Measurements from ENCODE around the gene BRD8.
"Not testable (repeated sequence)": the region's sequence is repeated elsewhere in the genome, so short reads cannot be mapped to it uniquely, and the experiment has no call there.

The BRD8 gene

GRCh38 chr5:138178516-138179276 is at the start of gene BRD8, which contains the start of gene KIF20A:
Gene BRD8 (minus strand): TSS chr5:138178630. CDS start chr5:138178614, 16 bp downstream.
Gene KIF20A (plus strand): TSS chr5:138179112. CDS start chr5:138179681, 569 bp downstream.
- DNase-seq: peak; percentile 86 to 87

GRCh38 chr5:138226910-138227309 is 48.5 kb upstream of the BRD8 start:
- no peak for DNase-seq

GRCh38 chr5:138224712-138225111 is 46.3 kb upstream of the BRD8 start:
- DNase-seq: no peak

GRCh38 chr5:138223532-138223931 is 45.1 kb upstream of the BRD8 start:
- no peak for DNase-seq

- no peak for DNase-seq
Measured at GRCh38 chr5:138216799-138217198, 38.4 kb upstream of the BRD8 start.

- DNase-seq: peak; percentile 87 to 90
Measured at GRCh38 chr5:138213161-138214029, 35.0 kb upstream of the BRD8 start, which contains the start of gene CDC23. Gene CDC23 (minus strand): TSS chr5:138213323. CDS start chr5:138213312, 11 bp downstream.

GRCh38 chr5:138212828-138213160 is 34.4 kb upstream of the BRD8 start:
- DNase-seq: no peak

GRCh38 chr5:138210985-138211384 is 32.6 kb upstream of the BRD8 start:
- DNase-seq: no peak

- DNase-seq: not testable (repeated sequence)
Measured at GRCh38 chr5:138193859-138194258, 15.4 kb upstream of the BRD8 start.

GRCh38 chr5:138192826-138193225 is 14.4 kb upstream of the BRD8 start:
- DNase-seq: no peak

- no peak for DNase-seq
Measured at GRCh38 chr5:138188626-138189025, 10.2 kb upstream of the BRD8 start.

GRCh38 chr5:138186002-138186447 is 7.6 kb upstream of the BRD8 start:
- DNase-seq: no peak

GRCh38 chr5:138182808-138183207 is 4.4 kb upstream of the BRD8 start:
- no peak for DNase-seq

- DNase-seq: no peak
Measured at GRCh38 chr5:138180841-138181240, 2.4 kb upstream of the BRD8 start.

GRCh38 chr5:138180183-138180782 is 1.9 kb upstream of the BRD8 start:
- no peak for DNase-seq

- DNase-seq: no peak
Measured at GRCh38 chr5:138179277-138179857, 937 bp upstream of the BRD8 start.

- no peak for DNase-seq
Measured at GRCh38 chr5:138177941-138178515, 402 bp downstream of the BRD8 start.

GRCh38 chr5:138170299-138170698 is 8.1 kb downstream of the BRD8 start:
- no peak for DNase-seq

GRCh38 chr5:138169124-138169523 is 9.3 kb downstream of the BRD8 start:
- no peak for DNase-seq

GRCh38 chr5:138163721-138164120 is 14.7 kb downstream of the BRD8 start:
- DNase-seq: no peak

- DNase-seq: no peak
Measured at GRCh38 chr5:138160706-138161105, 17.7 kb downstream of the BRD8 start.

- no peak for DNase-seq
Measured at GRCh38 chr5:138159666-138160065, 18.8 kb downstream of the BRD8 start.

- no peak for DNase-seq
Measured at GRCh38 chr5:138157626-138158025, 20.8 kb downstream of the BRD8 start.
